GM12892 (cell line): ENCODE data around the gene HIP1.

Source experiments
- POLR2A ChIP-seq: IDR thresholded peaks from 2 replicates; pipeline ENCODE4 v1.6.1; 2011; ENCODE audit warnings: low read depth, low read length, control low read depth
- POLR2AphosphoS5 ChIP-seq: IDR thresholded peaks from 2 replicates; pipeline ENCODE4 v1.6.1; 2011; ENCODE audit warnings: low read depth, low read length, control low read depth

GRCh38 chr7:75536491-75536890, 202.2 kb downstream of the HIP1 start:
- no peak for TF ChIP-seq POLR2AphosphoS5
- no peak for TF ChIP-seq POLR2A
